ENCODE data around the gene FOXN1.
"Not testable (repeated sequence)": the region's sequence is repeated elsewhere in the genome, so short reads cannot be mapped to it uniquely, and the experiment has no call there.

FOXN1 gene

DNA sequence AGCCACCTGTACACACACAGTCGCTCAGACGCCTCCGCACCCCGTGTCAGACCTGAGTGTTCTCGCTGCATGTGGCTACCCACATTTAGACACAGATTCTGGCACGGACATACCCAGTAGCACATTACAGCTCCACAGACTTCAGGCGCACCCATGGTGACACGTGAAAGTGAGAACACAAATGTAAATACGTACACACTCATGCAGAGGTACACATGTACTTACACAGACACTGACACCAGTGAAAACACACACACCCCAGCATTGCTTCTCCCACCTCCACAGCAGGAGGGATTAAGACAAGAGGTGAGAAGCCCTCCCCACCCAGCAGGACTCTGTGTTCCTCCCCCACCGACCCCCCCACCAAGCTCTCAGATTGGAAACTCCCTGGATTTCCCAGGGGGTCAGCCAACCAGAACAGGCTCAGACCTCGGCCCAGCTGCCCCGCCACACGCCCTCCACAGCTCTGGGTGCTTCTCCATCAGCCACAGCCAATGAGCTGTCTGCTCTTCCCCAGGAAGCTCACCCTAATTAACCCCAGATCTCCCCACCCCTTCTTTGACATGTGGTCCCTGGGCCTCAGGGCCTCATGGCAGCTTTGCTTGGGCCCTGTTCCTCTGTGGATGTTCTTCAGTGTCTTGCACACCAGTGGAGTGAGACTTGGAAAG is 5.3 kb upstream of the FOXN1 start:
- no peak for DNase-seq (ENCODE audit: low read depth)

DNA sequence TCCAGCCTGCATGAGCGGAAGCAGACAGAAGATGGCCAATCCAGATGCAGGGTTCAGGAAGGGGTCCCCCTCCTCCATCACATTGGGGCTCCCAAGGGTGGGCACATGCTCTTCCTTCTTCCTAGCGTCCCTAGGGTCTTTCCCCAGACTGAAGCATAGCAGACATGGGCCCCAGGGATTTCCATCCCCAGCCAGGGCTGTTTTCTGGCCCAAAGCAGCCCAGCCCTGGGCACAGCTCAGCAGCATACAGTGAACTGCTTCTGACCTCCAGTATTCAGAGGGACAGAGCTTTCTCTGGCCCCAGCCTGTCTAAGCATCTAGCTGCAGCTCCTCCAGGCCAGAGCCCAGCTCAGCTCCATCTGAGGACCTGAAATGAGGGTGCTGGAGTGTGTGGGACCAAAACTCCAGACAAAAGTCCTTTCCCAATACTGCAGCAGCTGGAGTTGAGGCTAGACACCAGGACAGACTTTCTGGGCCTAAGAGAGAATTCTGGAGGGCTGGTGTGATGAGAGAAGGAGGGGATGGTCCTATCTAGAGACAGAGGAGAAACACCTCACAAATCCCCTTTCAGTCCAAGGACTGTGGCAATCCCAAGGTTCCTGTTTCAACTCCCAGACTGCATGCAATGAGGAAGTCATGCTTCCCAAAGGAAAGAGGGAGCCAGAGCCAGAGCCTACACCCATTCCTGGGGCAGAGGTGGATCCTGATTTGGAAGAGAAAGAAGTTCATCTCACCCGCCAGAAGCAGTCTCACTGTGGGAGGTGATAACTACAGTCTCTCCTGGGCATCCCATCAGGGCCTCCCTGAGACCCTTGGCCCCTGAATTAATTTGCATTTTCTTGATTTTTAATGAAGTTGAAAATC is 4.5 kb upstream of the FOXN1 start:
- no peak for DNase-seq (ENCODE audit: low read depth)

DNA sequence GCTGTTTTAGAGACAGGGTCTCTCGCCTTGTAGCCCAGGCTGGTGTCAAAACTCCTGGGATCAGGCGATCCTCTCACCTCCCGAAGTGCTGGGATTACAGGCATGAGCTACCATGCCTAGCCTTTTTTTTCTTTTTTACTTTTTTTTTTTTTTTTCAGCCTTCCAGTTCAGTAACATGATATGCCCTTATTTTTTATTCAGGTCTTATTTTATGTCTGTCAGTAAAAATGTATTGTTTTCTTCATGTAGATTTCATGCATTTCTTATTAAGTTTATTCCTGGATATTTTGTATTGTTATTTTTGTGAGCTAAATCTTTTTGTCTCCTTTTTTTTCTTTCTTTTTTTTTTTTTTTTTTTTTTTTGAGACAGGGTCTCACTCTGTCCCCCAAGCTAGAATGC is 2.7 kb upstream of the FOXN1 start:
- DNase-seq (ENCODE audit: low read depth) = no peak

DNA sequence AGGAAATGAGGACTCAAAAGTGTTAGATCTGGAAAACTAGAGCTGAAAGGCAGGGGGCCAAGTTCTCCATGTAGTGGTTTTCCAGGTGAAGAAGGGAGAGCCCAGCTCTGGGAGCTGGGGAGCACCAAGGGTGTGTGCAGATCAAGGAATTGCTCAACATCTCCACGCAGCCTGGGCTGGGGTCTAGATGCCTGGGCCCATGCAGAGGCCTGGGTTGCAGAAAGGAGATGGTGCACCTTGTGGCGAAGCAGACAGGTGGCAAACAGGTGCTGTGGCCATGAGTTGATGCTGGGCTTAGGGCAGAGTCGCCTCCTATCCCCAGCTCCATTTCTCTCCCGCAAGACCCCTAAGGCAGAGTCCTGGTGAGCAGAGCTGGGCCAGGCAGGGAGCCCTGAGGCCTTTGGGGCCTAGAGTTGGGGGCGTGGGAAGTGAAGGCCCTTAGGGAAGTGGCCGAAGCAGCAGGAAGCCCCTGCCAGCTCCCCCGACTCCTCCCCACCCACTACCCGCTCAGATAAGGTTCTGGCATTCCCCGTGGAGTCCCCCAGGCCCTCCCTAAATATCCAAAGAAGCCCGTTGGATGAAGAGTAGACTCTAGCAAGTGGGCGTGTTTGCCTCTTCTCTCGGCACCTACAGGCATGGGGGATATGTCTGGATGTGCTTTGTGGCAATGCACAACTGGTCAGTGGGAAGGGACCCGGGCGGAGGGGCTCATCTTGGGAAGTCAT is 777 bp downstream of the FOXN1 start:
- DNase-seq (ENCODE audit: low read depth) = no peak

DNA sequence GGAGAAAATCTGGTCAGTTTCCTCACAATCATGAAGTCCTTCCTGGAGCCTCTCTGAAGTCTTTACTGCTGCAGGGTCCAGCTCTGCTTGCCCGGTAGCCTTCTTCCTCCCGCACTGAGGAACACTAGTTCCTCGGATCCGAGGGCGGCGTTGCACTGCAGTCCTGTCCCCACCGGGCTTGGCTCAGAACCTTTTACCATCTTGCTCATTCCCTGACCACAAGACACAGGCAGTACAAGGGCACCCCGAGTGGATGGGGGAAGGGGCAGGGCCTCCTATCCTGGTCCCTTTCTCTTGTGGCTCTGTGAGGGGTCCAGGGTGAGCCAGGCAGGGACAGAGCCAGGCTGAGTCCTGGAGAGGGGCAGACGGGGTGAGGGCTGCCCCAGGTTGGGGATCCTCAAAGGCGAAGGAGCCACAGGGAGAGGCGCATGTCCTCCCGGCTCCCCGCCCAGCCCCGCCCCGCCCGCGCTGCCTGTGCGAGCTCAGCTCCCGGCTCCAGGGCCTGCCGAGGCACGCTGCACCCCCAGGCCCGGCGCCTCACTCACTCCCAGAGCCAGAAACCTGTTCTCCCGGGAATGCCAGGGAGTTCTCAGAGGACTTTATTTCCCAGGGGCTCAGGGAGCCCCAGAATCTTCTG is 1.5 kb downstream of the FOXN1 start:
- DNase-seq (ENCODE audit: low read depth) = no peak

DNA sequence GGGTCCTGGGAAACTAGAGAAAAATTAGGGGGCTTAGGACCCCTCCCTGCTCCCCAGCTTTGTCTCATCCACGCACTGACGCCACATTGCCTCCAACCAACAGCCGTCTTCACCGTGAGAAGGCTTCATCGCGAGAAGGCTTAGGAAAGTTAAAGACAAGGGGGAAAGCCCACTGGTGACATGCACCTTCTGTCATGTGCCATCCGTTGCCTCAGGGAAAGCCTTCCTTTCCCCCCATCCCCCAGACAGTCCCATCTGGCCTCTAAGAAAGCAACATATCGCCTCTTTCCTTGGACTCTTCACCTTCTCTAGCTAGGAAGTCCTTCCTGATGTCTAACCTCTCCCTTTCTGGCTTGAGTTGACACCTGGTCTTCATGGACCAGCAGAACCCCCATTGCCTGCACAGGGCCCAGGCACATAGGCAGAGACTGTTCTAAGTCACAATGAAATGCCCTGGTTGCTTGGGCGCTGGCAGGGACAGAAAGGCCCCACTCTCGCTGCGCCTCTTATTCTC is 2.1 kb downstream of the FOXN1 start:
- no peak for DNase-seq (ENCODE audit: low read depth)

DNA sequence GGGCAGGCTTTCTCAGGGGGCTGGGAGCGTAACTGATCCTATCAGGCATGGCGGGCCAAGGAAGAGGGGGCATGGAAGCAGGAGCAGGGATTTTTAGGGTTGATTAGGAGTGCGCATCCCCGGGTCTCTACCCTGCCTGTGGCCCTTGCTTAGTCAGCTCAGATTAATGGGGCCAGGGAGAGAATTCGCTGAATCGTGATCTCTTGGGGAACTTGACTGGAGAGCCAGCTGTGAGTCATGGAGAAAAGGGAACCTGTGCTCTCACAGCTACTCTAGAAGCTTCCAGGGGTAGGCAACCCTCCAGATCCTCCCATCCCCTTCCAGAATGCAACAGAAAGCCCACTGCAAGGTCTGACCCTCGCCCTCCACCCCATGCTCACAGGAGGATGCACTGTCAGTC is 3.6 kb downstream of the FOXN1 start:
- no peak for DNase-seq (ENCODE audit: low read depth)

DNA sequence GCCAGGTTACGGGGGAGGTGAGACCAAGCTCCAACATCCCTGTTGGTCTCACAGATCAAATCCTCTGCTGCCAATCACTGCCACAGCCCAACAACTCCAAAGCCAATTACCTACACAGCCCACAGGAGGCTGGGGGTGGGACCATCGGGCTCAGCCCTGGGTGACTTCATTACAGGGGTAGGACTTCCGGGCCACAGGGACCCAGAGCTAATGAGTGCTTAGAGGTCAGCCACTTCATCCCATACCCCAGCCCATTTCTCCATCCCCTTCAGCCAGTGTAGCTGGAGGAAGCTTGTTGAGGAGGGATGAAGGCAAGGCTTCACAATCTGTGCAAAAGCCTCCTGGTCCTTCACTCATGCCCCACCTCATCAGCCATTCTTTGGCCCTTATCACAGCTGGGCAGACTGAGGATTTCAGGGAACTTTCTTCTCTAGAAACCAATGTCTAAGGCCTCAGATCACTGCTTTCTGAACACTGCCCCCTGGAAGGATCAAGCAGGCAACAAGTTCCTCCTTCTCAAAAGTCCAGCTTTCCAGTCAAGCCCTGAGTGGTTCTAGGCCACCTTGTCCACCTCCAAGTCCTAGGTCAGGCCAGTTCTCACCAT is 5.8 kb downstream of the FOXN1 start:
- DNase-seq (ENCODE audit: low read depth) = no peak

DNA sequence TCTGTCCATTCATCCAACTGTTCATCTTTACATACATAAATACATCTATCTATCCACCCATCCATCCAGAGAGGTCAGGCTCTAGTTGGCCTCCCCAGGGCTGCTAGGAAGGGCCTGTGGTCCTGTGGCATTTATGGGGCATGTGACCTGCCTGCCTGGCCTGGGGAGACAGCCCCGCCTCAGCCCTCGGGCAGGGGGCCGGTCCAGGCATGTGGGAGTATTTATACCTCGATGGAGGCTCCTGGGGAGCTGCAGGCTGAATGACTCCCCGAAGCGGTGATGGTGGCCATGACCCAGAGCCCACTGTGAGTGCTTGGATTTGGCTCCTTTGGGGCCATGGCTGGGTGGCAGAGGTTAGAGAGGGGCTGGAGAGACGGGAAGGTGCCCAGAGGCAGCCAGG is 7.3 kb downstream of the FOXN1 start:
- DNase-seq (ENCODE audit: low read depth) = no peak

DNA sequence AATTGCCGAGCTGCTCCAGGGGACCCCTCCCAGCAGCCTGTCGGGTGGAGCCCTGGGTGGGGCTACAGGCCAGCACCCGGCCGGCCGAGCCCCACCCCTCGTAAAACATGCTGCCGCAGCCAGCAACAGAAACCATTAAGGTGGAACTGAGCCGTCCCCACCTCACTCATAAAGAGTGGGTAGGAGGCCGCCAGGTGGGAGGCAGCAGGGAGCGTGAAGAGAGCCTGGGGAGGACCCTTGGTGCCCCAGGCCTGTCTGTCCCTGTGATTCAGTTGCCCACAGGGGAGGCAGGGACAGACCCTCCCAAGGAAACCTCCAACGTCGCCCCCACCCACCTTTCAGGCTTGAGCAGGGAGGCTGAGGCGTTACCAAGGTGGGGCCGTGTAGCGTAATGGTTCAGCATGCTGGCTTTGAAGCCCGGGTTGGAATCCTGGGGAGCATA is 8.4 kb downstream of the FOXN1 start:
- no peak for DNase-seq (ENCODE audit: low read depth)

DNA sequence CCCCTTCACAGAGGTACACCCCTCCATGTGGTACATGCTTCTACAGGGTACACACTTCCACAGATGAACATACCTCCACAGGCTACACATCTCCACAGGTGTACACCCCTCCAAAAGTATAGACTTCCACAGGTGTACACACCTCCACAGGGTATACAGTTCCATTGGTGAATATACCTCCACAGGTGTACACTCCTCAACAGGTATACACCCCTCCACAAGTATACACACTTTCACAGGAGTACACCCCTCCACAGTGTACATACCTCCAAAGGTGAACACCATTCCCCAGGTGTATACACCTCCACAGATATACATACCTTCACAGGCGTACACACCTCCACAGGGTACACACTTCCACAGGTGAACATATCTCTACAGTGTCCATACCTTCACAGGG is 9.4 kb downstream of the FOXN1 start:
- DNase-seq (ENCODE audit: low read depth) = no peak

DNA sequence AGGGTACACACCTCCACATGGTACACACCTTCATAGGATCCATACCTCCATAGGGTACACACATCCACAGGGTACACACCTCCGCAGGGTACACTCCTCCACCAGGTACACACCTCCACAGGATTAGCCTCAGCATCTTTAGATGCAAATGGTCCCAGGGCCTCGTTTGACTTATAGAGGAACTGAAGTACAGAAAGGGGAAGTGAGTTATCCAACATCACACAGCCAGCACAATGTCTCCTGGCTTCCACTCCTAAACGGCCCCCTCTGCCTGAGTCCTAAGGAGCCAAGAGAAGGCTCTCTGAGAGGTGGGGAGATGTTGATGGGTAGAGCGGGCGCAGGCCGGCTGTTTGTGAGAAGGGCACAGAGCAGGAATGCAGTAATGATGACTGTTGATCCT is 12.0 kb downstream of the FOXN1 start:
- DNase-seq (ENCODE audit: low read depth) = no peak

DNA sequence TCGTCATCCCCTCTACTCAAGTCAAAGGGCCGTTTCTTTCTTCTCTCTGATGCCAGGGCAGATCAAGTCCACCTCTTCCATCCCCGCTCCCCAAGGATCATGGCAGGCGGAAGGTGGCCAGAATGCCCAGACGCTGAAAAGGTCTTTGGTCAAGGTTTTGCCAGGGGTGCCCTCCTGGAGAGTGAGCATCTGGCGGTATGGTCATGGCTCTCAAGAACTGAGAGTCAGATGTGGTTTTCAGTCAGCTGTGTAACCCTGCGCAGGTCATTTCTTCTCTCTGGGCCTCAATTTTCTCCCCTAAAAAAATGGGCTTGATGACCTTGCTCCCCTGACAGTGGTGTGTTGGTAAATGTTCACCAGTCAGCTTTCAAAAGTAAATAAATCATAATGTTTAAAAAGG is 12.4 kb downstream of the FOXN1 start:
- no peak for DNase-seq (ENCODE audit: low read depth)

DNA sequence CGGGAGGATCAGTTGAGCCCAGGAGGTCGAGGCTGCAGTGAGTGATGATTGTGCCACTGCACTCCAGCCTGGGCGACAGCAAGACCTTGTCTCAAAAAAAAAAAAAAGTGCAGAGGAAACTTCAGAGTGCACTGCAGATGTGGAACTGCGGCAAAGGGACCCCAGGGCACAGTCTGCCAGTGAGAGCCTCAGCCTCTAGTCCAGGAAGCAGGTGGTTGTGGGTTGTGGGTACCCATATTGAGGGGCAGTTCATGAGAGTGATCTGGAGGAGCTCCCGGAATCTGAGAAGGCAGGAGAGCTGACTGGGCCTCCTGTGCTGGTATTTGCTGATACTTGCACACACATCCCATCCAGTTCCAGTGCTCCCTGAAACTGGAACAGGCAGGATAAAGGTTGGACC is 13.1 kb downstream of the FOXN1 start:
- no peak for DNase-seq (ENCODE audit: low read depth)

DNA sequence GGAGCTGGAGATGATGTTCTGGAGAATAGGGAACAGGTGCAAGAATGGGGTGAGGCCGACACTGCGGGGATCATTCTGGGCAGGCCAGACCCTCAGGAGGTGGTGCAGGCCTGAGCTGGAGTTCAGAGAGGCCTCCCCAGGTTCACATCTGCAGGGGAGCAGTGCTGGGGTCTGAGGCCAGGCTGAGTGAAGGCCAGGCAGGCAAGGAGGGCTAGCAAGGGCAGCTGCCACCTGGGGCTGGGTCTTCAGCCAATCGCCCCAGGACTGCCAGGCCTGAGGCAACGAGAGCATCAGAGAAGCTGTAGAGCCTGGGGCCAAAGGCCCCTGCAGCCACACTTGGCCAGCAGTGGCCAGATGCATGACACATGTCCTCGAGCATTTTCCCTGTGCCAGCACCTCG is 14.5 kb downstream of the FOXN1 start:
- no peak for DNase-seq (ENCODE audit: low read depth)

DNA sequence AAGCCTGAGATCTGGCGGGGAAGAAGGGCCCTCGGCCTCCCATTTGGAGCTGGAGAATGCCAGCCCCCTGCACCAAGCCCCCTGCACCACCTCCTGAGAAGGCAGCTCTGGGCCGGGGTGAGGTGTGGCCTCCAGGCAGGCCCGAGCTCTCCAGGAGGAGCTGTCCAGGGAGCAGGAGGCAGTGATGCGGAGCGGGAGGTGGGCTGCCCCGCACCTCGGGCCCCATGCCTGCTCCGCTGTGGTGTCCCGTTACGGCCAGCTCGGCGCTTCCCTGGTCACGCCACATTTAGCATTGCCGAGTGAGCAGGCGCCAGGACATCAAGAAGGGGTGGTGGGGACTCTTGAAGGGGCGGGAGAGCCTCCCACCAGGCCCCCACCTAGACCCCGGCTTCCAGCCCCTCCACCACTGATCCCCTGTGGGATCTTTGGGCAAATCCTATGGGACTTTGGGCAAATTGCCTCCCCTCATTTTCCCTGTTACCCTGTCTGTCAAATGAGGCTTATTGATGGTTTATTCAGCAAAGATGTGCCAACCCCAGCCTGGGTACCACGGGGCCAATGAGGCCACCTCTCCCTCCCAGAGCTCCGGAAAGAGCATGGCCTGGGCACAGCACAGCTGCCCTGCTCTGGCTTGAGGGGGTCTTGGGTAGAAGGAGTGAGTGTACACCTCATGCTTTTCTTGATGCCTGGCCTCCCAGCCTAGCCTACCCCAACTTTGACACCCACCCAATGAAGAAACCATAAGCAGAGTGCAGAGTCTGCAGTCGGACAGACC is 15.3 kb downstream of the FOXN1 start:
- no peak for DNase-seq (ENCODE audit: low read depth)

DNA sequence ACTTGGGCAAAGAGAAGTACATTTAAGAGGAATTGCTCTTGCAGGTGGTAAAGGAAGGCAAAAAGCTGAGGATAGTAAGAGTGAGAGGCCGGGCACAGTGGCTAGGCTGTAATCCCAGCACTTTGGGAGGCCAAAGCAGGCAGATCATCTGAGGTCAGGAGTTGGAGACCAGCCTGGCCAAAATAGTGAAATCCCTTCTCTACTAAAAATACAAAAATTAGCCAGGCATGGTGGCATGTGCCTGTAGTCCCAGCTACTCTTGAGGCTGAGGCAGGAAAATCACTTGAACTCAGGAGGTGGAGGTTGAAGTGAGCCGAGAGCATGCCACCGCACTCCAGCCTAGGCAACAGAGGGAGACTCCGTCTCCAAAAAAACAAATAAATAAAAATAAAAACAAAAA is 16.1 kb downstream of the FOXN1 start:
- not testable (repeated sequence) for DNase-seq (ENCODE audit: low read depth)

DNA sequence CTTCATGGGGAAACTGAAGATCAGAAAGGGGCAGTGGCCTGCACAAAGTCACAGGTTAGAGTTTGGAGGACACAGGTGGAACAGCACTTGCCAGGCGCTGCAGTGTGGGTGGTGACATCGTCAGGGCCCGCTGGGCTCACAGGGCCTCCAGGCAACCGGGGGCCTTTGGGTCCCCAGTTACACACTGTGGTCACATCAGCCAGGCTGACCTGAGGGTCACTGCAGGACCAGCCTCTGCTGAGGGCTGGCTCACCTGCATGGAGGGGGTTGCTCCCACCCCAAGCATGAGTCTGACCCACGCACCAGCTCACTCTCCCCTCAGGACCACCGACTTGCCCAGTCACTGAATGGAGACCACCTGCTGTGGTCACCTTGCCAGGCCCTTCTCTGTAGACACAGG is 17.0 kb downstream of the FOXN1 start:
- DNase-seq (ENCODE audit: low read depth) = no peak

DNA sequence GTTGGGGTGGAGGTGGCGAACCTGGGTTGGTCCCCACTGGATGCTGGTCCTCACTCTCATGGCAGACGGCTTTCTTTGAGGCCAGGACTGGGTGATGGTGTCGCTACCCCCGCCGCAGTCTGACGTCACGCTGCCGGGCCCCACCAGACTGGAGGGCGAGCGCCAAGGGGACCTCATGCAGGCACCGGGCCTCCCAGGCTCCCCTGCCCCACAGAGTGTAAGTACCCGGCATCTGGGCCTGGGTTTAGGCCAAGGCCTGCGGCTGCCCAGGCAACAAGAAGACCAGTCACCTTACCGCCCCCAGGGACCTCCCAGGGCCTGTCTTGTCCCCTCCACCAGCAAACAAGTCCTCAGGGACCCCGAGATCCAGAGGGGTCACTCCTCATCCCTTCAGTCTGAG is 17.7 kb downstream of the FOXN1 start:
- DNase-seq (ENCODE audit: low read depth) = no peak

DNA sequence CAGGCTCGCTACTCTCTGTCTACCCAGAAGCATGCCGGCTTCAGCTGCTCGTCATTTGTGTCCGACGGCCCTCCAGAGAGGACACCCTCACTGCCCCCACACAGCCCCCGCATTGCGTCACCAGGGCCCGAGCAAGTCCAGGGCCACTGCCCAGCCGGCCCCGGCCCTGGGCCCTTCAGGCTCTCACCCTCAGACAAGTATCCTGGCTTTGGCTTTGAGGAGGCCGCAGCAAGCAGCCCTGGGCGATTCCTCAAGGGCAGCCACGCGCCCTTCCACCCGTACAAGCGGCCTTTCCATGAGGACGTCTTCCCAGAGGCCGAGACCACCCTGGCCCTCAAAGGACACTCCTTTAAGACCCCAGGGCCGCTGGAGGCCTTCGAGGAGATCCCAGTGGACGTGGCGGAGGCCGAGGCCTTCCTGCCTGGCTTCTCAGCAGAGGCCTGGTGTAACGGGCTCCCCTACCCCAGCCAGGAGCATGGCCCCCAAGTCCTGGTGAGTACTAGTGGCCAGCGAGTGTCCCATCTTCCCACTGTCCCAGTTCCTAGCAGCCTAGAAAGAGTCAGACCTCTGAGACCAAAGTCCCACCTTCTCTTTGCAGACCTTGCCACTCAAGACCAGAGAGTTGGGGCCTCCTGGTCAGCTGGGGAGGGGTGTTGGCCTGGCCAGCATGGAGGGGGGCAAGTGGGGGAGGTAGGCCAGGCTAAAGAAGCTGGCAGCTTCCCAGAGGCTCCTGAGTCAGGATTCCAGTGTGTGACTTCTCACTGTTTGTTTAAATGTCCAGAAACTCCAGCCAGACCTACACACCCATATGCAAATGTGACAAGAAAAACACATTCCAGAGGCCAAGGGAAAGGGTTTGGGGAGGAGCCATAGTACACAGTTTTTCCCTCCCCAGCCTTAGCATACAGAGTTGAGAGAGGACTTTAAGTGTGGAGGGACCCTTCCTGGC is 18.6 kb downstream of the FOXN1 start:
- peak; percentile 38 for DNase-seq (ENCODE audit: low read depth)

Measured in GM04504 (cell line).